D721Med (cell line): ENCODE results near the gene CFAP65.

Source experiments
- DNase-seq: peaks from one replicate; pipeline ENCODE4 v3.0.0; 2011; ENCODE audit warnings: low spot score; ENCODE audit not compliant: insufficient read length
- FAIRE-seq: peaks from 2 replicates; lab custom pipeline; 2011; peaks lifted over from hg19 to GRCh38; lab: Jason Lieb, UNC
- CTCF ChIP-seq: IDR thresholded peaks from 2 replicates; pipeline ENCODE4 v1.5.1; 2012; ENCODE audit warnings: mild to moderate bottlenecking, control low read depth; ENCODE audit not compliant: insufficient read depth; ENCODE audit errors: missing control alignments

The CFAP65 gene

GRCh38 chr2:218996937-218997336, 44.4 kb downstream of the CFAP65 start:
- TF ChIP-seq CTCF = no peak
- no peak for DNase-seq
- FAIRE-seq = no peak

GRCh38 chr2:218995972-218996711, 45.2 kb downstream of the CFAP65 start:
- TF ChIP-seq CTCF = peak; percentile 86
- FAIRE-seq (no peak), DNase-seq (peak; percentile 98)

DNA sequence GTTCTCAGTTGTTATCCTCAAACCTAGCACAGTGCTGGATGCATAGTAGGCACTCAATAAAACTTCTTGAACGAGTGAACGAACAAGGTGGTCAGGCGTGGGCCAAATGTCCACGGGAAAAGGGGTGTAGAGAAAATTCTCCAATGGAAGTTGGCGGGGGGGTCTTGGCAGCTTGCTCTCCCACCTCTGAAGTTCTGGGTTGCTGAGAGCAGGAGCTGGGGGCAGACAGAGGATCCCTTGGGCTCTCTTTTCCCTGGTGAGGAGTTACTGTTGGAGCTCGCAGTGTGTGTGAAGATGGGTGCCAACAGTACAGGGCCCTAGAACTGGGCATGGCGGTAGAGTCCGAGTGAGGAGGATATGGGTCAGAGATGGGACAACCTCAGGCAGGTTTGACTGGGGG, 45.8 kb downstream of the CFAP65 start:
- FAIRE-seq = no peak
- TF ChIP-seq CTCF = no peak
- no peak for DNase-seq

DNA sequence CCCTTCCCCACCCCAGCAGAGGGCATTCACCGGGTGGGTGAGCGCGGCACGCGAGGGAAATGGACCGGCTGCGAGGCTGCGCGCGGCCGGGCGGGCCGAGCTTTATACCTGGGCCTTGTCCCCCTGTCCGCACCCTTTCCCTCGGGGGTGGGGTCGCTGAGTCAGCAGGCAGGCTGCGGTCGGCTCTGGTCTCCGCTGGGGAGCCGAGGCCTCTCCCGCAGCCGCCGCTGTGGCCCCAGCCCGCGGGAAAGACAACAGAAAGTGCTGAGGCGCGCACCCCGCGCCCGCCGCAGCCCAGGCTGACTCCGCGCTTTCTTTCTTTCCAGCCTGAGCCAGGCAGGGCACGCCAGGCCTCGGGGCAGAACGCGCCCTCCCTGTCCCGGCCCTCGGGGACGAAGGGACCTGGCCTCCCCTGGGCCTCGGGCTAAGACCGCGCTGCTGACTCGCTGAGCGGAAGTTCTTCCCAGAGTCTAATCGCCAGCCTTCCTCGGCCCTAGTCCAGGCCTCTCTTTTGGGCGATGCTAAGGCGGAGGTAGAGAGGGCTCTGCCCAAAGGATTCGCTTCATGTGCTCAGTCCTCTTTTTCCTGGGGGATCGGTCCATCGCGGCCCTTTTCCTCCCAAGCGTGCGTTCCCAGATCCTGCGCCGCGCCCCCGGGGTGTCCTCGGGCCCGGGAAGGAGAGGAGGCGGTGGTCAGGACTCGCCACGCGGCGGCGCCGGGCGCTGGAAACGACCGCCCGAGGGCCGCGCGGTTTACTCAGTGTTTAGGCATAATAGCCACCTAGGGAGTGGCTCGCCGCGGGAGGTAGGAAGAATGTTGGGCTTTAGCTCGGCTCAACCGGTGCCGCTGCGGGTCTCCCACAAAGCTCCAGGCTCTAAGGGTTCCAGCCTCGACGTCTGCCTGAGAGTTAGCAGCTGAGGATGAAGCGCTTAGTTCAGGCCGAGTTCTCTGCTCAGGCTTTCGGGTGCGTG, 47.7 kb downstream of the CFAP65 start, which contains the start of gene CRYBA2:
CRYBA2 (minus strand) TSS at position 78 of the 971 bp plus-strand sequence. CDS start 246 bp downstream, outside the sequence.
- DNase-seq (no peak), FAIRE-seq (no peak)
- no peak for TF ChIP-seq CTCF

- FAIRE-seq = no peak
- no peak for TF ChIP-seq CTCF
- no peak for DNase-seq
These were observed 48.5 kb downstream of the CFAP65 start for GRCh38 chr2:218992703-218993344.

DNA sequence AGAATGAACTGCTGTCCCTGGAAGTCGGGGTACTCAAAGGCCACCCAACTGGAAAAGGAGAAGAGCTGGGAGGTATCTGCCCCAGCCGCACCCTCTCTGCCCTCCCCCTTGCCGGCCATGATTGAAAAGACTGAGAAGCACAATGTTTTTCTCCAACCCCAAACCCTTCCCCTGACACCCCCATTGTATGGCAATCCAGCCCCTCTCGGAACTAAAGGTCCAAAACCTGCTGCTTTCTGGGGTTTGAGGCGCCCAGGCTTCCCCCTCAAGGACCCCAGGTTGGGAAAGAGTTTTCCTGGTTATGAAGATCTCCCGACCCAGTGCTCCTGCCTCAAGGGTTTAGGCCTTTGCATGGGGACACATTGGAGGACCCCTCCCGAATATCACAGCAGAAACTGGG, 49.1 kb downstream of the CFAP65 start:
- FAIRE-seq = no peak
- no peak for TF ChIP-seq CTCF
- DNase-seq = no peak
